ENCODE data around the gene SLC25A21.

DNA sequence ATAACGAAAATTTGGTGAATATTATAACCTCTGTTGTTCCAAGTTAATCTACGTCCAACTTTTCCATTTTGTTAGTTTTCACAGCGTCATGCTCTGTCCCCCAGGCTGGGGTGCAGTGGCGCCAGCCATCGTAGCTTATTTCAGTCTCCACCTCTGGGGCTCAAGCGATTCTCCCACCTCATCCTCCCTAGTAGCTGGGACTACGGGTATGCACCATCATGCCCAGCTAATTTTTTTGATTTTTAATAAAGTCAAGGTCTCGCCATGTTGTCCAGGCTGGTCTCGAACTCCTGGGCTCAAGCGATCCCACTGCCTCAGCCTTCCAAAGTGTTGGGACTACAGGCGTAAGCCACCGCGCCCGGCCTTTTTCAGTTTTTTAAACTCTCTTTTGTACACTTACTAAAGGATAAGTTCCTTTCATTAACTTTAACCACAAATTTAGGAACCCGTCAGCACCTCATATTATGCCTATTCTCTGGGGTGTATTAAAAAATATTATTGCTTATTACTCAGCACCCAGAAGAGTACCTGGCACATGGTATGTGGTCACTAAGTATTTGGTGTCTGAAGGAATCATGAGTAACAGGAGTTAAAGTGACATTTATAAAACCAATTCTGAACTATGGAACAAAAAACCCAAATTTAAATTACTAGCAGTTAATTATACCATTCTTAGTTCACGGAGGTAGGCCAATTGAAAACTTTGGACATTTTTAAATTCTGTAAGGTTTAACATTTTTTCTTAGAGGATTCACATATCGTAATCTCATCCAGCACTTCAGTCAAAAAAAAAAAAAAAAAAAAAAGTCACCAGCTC, 24.4 kb upstream of the SLC25A21 start:
- TF ChIP-seq POLR2AphosphoS5 (IDR thresholded peaks at IDR 0.05; ENCODE audit: borderline replicate concordance, low read depth, low read length) (no peak), EZH2 (IDR thresholded peaks at IDR 0.05) (no peak)

Data from SK-N-MC (cell line).